CD14-positive monocyte (primary cell): ENCODE data around the gene SLC39A7. TPM values are rescaled to one million over a fixed set of nuclear protein-coding genes. Genes with fewer than 3 reads are reported as not detected.

Source experiments
- DNase-seq, 3 donors: peaks; one replicate each; pipeline ENCODE4 v3.0.0-alpha.2; 2011 to 2022
- H2AFZ ChIP-seq: 2 replicates; pipeline ENCODE4 v1.6.0; 2012; ENCODE audit warnings: mild to moderate bottlenecking, low read depth, low read length, inconsistent platforms; ENCODE audit not compliant: insufficient read depth, poor library complexity, severe bottlenecking
- H3K27ac ChIP-seq, 2 donors: 1 replicate in 1 of 2; 2 replicates in 1 of 2; pipeline ENCODE4 v1.5.1; 2012 to 2013; ENCODE audit warnings: low read length in 2 of 2, control low read depth in 1 of 2, inconsistent platforms in 1 of 2, low read depth in 1 of 2, mild to moderate bottlenecking in 1 of 2
- H3K27me3 ChIP-seq, 2 donors: one replicate each; pipeline versions ENCODE4 v1.6.0 to v1.6.1; 2011 to 2013; ENCODE audit warnings: low read length in 2 of 2; ENCODE audit not compliant: control insufficient read depth in 2 of 2, insufficient read depth in 2 of 2
- H3K36me3 ChIP-seq, 2 donors: replicated peaks in 1 of 2; 1 replicate in 1 of 2; 2 replicates in 1 of 2; pipeline versions ENCODE4 v1.5.1 to v1.6.1; 2012 to 2013; ENCODE audit warnings: low read length in 2 of 2, control low read depth in 1 of 2, inconsistent platforms in 1 of 2, mild to moderate bottlenecking in 1 of 2; ENCODE audit not compliant: insufficient read depth in 2 of 2, control insufficient read depth in 1 of 2
- H3K4me1 ChIP-seq, 2 donors: 1 replicate in 1 of 2; 2 replicates in 1 of 2; pipeline versions ENCODE4 v1.5.1 to v1.6.1; 2012 to 2013; ENCODE audit warnings: low read length in 2 of 2, control low read depth in 1 of 2, inconsistent platforms in 1 of 2, mild to moderate bottlenecking in 1 of 2, moderate library complexity in 1 of 2; ENCODE audit not compliant: insufficient read depth in 2 of 2, control insufficient read depth in 1 of 2
- H3K4me2 ChIP-seq: replicated peaks from 2 replicates; pipeline ENCODE3; 2012; ENCODE audit warnings: low read length, moderate library complexity, mild to moderate bottlenecking; ENCODE audit not compliant: poor library complexity, severe bottlenecking; ENCODE audit errors: extremely low read depth
- H3K4me3 ChIP-seq, 3 experiments: fragments of 200-600 bp in 1 of 3; sonication (generic) in 1 of 3; replicated peaks in 1 of 3; 1 replicate in 2 of 3; 2 replicates in 1 of 3; pipeline ENCODE4 v1.5.1; 2011 to 2013; ENCODE audit warnings: low read length in 3 of 3, mild to moderate bottlenecking in 3 of 3, control low read depth in 2 of 3, low read depth in 2 of 3, inconsistent platforms in 1 of 3, moderate library complexity in 1 of 3
- H3K79me2 ChIP-seq: 2 replicates; pipeline ENCODE4 v1.6.0; 2012; ENCODE audit warnings: mild to moderate bottlenecking, control low read depth, inconsistent platforms, low read length, moderate library complexity; ENCODE audit not compliant: insufficient read depth
- H3K9ac ChIP-seq: 2 replicates; pipeline ENCODE4 v1.6.0; 2017; ENCODE audit warnings: low read length, mild to moderate bottlenecking; ENCODE audit not compliant: insufficient read depth, poor library complexity, severe bottlenecking
- H3K9me3 ChIP-seq, 2 donors: replicated peaks in 1 of 2; 1 replicate in 1 of 2; 2 replicates in 1 of 2; pipeline versions ENCODE4 v1.5.1 to v1.6.1; 2012 to 2013; ENCODE audit warnings: low read length in 2 of 2, control low read depth in 1 of 2; ENCODE audit not compliant: control insufficient read depth in 1 of 2, insufficient read depth in 1 of 2
- H4K20me1 ChIP-seq: 2 replicates; pipeline ENCODE4 v1.6.0; 2012; ENCODE audit warnings: mild to moderate bottlenecking, low read length, control low read depth, moderate library complexity; ENCODE audit not compliant: insufficient read depth
- H3K27ac Mint-ChIP-seq, 7 donors: one replicate each; pipeline ENCODE4 v1.8.0; 2020; ENCODE audit warnings: mild to moderate bottlenecking in 7 of 7, mixed read lengths in 7 of 7, moderate library complexity in 6 of 7, inconsistent platforms in 2 of 7
- H3K27me3 Mint-ChIP-seq, 3 donors: one replicate each; pipeline ENCODE4 v1.8.0; 2021 to 2022; ENCODE audit warnings: low read depth in 3 of 3, mild to moderate bottlenecking in 3 of 3, mixed read lengths in 3 of 3, moderate library complexity in 3 of 3, inconsistent platforms in 1 of 3
- H3K36me3 Mint-ChIP-seq, 2 donors: one replicate each; pipeline ENCODE4 v1.8.0; 2020; ENCODE audit warnings: mixed read lengths in 2 of 2, inconsistent platforms in 1 of 2, mild to moderate bottlenecking in 1 of 2
- H3K4me1 Mint-ChIP-seq: one replicate; pipeline ENCODE4 v1.8.0; 2020; ENCODE audit warnings: mild to moderate bottlenecking, mixed read lengths
- H3K4me3 Mint-ChIP-seq, 2 donors: one replicate each; pipeline ENCODE4 v1.8.0; 2020; ENCODE audit warnings: mild to moderate bottlenecking in 2 of 2, mixed read lengths in 2 of 2, moderate library complexity in 1 of 2
- H3K9me3 Mint-ChIP-seq, 7 donors: one replicate each; pipeline ENCODE4 v1.8.0; 2020 to 2022; ENCODE audit warnings: mixed read lengths in 7 of 7, mild to moderate bottlenecking in 6 of 7, moderate library complexity in 6 of 7, inconsistent platforms in 2 of 7
- CTCF ChIP-seq: fragments of 200-600 bp; IDR thresholded peaks from one replicate; pipeline ENCODE4 v1.8.0; 2022; ENCODE audit warnings: antibody characterized with exemption, mild to moderate bottlenecking
- WGBS: methylation state at CpG from one replicate; pipeline ENCODE4 v1.1.5; 2013; ENCODE audit warnings: missing lambda C conversion rate; ENCODE audit not compliant: insufficient coverage; 5-methylcytosine and 5-hydroxymethylcytosine counted together
- intact Hi-C, 2 donors: fragments of 100-400 bp; cut with micrococcal nuclease; formaldehyde crosslinking; loops; one replicate each; pipeline versions ENCODE4 v1.15.0 to v1.15.1; 2023
- polyA plus RNA-seq, 3 donors: library from polyadenylated mRNA; depleted of rRNA in 1 of 3; unstranded in 2 of 3; stranded (reverse) in 1 of 3; fragments of 300-500 nt in 2 of 3; fragments of >200 nt in 1 of 3; fragmentation: Illumina TruSeq in 2 of 3; gene quantifications; 1 replicate in 2 of 3; 2 replicates in 1 of 3; pipeline ENCODE4 v1.2.3, GENCODE V29; 2012 to 2021

Gene SLC39A7
- polyA plus RNA-seq, 3 donors: 14.5 to 32.7 (median 17.7) TPM

GRCh38 chr6:33211136-33211535 is 10.5 kb downstream of the SLC39A7 start:
- no peak overlapping the region for H3K27ac ChIP-seq
- H3K36me3 Mint-ChIP-seq: peaks cover 23 to 29% of the 10 kb centered on the region in 2 donors

GRCh38 chr6:33211666-33212422 is 11.2 kb downstream of the SLC39A7 start:
- Mint-ChIP-seq H3K9me3 (peaks cover 0 to 7% (median 0%) of the 10 kb centered on the region in 7 donors), H3K4me3 (peak overlapping the region in 1 of 2 donors; percentile 42), H3K36me3 (peaks cover 23 to 29% of the 10 kb centered on the region in 2 donors), H3K27me3 (peaks cover 26 to 38% (median 30%) of the 10 kb centered on the region in 3 donors), H3K27ac (peak overlapping the region in 1 of 7 donors; percentile 46), H3K4me1 (peaks cover 32% of the 10 kb centered on the region)
- 100% methylated on average over 3 of the region's 18 CpGs for WGBS
- peaks cover 27 to 35% of the 10 kb centered on the region in 2 donors for H3K4me1 ChIP-seq
- no peak overlapping the region for H3K27ac ChIP-seq
- no peak overlapping the region for H3K9ac ChIP-seq
- no peak overlapping the region for H3K4me3 ChIP-seq
- intact Hi-C loops: loop anchor here in 1 of 2 donors (5.0 kb wide), 1 partner anchor 35 kb away; no protein-coding TSS in a partner anchor
- peaks cover 10 to 28% of the 10 kb centered on the region in 2 donors for H3K27me3 ChIP-seq
- H3K36me3 ChIP-seq: peaks cover 10 to 29% of the 10 kb centered on the region in 2 donors
- H4K20me1 ChIP-seq: no peaks in the 10 kb centered on the region
- DNase-seq: no peak
- no peak overlapping the region for H2AFZ ChIP-seq
- no peaks in the 10 kb centered on the region for H3K79me2 ChIP-seq
- no peak for TF ChIP-seq CTCF
- H3K4me2 ChIP-seq: no peak overlapping the region
- no peaks in the 10 kb centered on the region for H3K9me3 ChIP-seq

More at GRCh38 chr6:33211136-33211535, 10.5 kb downstream of the SLC39A7 start:
- H3K9me3 Mint-ChIP-seq: peaks cover 0 to 7% (median 0%) of the 10 kb centered on the region in 7 donors
- intact Hi-C loops: loop anchor here in 1 of 2 donors (5.0 kb wide), 1 partner anchor 36 kb away; no protein-coding TSS in a partner anchor
- no peak overlapping the region for H3K9ac ChIP-seq
- H3K4me2 ChIP-seq: no peak overlapping the region
- peaks cover 27 to 35% of the 10 kb centered on the region in 2 donors for H3K4me1 ChIP-seq
- peaks cover 10 to 28% of the 10 kb centered on the region in 2 donors for H3K27me3 ChIP-seq
- H3K27me3 Mint-ChIP-seq: peaks cover 24 to 45% (median 30%) of the 10 kb centered on the region in 3 donors
- peaks cover 34% of the 10 kb centered on the region for H3K4me1 Mint-ChIP-seq
- H3K4me3 ChIP-seq: no peak overlapping the region
- no peak overlapping the region for H2AFZ ChIP-seq
- 93% methylated on average over 6 of the region's 17 CpGs for WGBS
- no peak overlapping the region for H3K4me3 Mint-ChIP-seq
- no peaks in the 10 kb centered on the region for H3K9me3 ChIP-seq
- H3K79me2 ChIP-seq: no peaks in the 10 kb centered on the region
- no peaks in the 10 kb centered on the region for H4K20me1 ChIP-seq
- no peak for DNase-seq
- peaks cover 10 to 29% of the 10 kb centered on the region in 2 donors for H3K36me3 ChIP-seq
- H3K27ac Mint-ChIP-seq: no peak overlapping the region
- TF ChIP-seq CTCF: no peak
